Esophagus muscularis mucosa (tissue), 4 donors: ENCODE data around the gene LBP. TPM values are rescaled to one million over a fixed set of nuclear protein-coding genes. Genes with fewer than 3 reads are reported as not detected.

Experiments used
- DNase-seq: peaks from one replicate; pipeline ENCODE4 v3.0.0-alpha.2; 2017; ENCODE audit errors: extremely low spot score
- H3K27ac ChIP-seq, 4 donors: fragments of 200-600 bp; sonication (generic); replicated peaks in 1 of 4; 1 replicate in 3 of 4; 2 replicates in 1 of 4; pipeline ENCODE4 v1.5.1; 2016 to 2019; ENCODE audit warnings: mild to moderate bottlenecking in 1 of 4
- H3K27me3 ChIP-seq, 4 donors: fragments of 200-600 bp; sonication (generic); one replicate each; pipeline versions ENCODE4 v1.5.1 to v1.6.0; 2016 to 2019
- H3K36me3 ChIP-seq, 4 donors: fragments of 200-600 bp; sonication (generic); one replicate each; pipeline ENCODE4 v1.5.1; 2016 to 2019
- H3K4me1 ChIP-seq, 4 donors: fragments of 200-600 bp; sonication (generic); one replicate each; pipeline ENCODE4 v1.5.1; 2016 to 2019
- H3K4me3 ChIP-seq, 4 donors: fragments of 200-600 bp; sonication (generic); 1 replicate in 2 of 4; 2 replicates in 2 of 4; pipeline ENCODE4 v1.5.1; 2016 to 2019; ENCODE audit warnings: mild to moderate bottlenecking in 4 of 4, moderate library complexity in 1 of 4
- H3K9me3 ChIP-seq, 4 donors: fragments of 200-600 bp; sonication (generic); 1 replicate in 3 of 4; 2 replicates in 1 of 4; pipeline ENCODE4 v1.5.1; 2016 to 2019
- EP300 ChIP-seq: sonication (generic); formaldehyde crosslinking; IDR thresholded peaks from one replicate; pipeline ENCODE4 v1.6.1; 2017; ENCODE audit warnings: antibody characterized with exemption
- POLR2A ChIP-seq: fragments of 450-650 bp; IDR thresholded peaks from one replicate; pipeline ENCODE4 v1.6.1; 2017; ENCODE audit warnings: antibody characterized with exemption, moderate library complexity, mild to moderate bottlenecking, low read depth
- POLR2AphosphoS5 ChIP-seq, 2 donors: sonication (generic); formaldehyde crosslinking; IDR thresholded peaks; one replicate each; pipeline ENCODE4 v1.6.1; 2017; ENCODE audit warnings: antibody characterized with exemption in 2 of 2
- WGBS: methylation state at CpG from one replicate; pipeline ENCODE4 v1.1.5; 2018; 5-methylcytosine and 5-hydroxymethylcytosine counted together
- intact Hi-C: fragments of 100-400 bp; cut with DNase I; formaldehyde crosslinking; loops from one replicate; pipeline ENCODE4 v1.15.1; 2023
- total RNA-seq, 4 donors: library from RNA; depleted of rRNA; stranded (reverse); fragments of >200 nt; gene quantifications; one replicate each; pipeline versions ENCODE4 v1.1.0 to v1.2.1, GENCODE V29; 2016
- TF ChIP-seq, protein P1 (sequence below), 3 experiments: fragments of 200-600 bp in 2 of 3; fragments of 450-650 bp in 1 of 3; sonication (generic) in 2 of 3; IDR thresholded peaks; one replicate each; pipeline ENCODE4 v1.5.1; 2017 to 2019; ENCODE audit warnings: antibody characterized with exemption in 3 of 3, mild to moderate bottlenecking in 2 of 3, moderate library complexity in 1 of 3

Gene LBP
- total RNA-seq, 4 donors from 2014 or later = 0.13 to 0.33 TPM; not detected in 2

DNA sequence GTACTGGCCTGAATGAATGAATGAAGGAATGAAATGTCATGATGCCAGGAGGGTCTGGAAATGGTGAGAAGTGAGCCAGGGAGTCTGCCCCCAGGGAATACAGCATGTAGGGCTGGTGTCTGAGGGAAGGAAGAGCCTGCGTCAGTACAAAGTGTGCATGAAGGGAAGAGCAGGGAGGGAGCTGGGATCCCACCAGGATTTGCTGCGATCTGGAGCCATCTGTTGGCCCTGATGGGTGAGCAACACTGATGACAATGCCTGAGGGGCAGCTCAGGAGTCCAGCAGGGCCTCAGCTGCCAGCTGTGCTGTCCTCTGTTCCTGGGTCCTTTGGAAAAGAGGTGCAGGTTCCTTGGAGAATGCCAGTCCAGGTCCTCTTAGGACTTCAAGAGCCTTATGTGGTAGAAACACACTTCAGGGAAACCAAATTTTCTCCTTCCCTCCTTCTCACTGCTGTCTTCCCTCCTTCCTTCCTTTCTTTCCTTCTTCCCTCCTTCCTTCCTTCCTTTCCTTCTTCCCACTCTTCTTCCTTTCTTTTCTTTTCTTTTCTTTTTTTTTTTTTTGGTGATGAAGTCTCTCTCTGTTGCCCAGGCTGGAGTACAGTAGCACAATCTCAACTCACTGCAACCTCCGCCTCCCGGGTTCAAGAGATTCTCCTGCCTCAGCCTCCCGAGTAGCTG lies 30.9 kb upstream of the LBP start:
- intact Hi-C loops = no loop called here
- no peak overlapping the region for H3K27ac ChIP-seq
- H3K4me3 ChIP-seq = no peak overlapping the region
- DNase-seq = no peak
- WGBS = 80% methylated on average over 5 of the region's 5 CpGs
- no peaks in the 10 kb centered on the region for H3K36me3 ChIP-seq
- no peaks in the 10 kb centered on the region for H3K9me3 ChIP-seq
- peaks cover 0 to 11% (median 0%) of the 10 kb centered on the region in 4 donors for H3K27me3 ChIP-seq
- TF ChIP-seq EP300 (no peak), POLR2AphosphoS5 (IDR thresholded peaks at IDR 0.05) (no peak), POLR2A (no peak)
- TF ChIP-seq, protein P1, sequence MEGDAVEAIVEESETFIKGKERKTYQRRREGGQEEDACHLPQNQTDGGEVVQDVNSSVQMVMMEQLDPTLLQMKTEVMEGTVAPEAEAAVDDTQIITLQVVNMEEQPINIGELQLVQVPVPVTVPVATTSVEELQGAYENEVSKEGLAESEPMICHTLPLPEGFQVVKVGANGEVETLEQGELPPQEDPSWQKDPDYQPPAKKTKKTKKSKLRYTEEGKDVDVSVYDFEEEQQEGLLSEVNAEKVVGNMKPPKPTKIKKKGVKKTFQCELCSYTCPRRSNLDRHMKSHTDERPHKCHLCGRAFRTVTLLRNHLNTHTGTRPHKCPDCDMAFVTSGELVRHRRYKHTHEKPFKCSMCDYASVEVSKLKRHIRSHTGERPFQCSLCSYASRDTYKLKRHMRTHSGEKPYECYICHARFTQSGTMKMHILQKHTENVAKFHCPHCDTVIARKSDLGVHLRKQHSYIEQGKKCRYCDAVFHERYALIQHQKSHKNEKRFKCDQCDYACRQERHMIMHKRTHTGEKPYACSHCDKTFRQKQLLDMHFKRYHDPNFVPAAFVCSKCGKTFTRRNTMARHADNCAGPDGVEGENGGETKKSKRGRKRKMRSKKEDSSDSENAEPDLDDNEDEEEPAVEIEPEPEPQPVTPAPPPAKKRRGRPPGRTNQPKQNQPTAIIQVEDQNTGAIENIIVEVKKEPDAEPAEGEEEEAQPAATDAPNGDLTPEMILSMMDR (IDR thresholded peaks at IDR 0.05) = no peak
- H3K4me1 ChIP-seq = no peaks in the 10 kb centered on the region

DNA sequence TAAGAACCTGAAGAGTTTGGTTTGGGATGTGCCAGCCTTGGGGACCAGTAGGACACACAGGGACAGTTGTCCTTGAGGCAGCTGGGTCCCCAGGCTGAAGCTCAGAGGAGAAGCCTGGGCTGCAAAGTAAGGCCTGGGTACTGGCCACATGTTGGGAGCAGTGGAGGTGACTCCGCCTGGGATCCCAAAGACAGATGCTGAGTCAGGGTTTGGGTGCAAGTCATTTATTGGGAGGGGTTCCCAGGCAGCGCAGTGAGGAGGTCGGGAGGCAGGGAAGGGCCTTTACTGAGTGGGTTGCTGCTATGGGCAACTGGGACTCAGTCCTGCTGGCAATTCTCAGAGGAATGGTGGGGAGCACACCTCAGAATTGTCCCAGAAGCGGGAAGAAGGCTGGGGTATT lies 29.9 kb upstream of the LBP start:
- no peak for DNase-seq
- 100% methylated on average over 4 of the region's 4 CpGs for WGBS
- intact Hi-C loops = no loop called here

DNA sequence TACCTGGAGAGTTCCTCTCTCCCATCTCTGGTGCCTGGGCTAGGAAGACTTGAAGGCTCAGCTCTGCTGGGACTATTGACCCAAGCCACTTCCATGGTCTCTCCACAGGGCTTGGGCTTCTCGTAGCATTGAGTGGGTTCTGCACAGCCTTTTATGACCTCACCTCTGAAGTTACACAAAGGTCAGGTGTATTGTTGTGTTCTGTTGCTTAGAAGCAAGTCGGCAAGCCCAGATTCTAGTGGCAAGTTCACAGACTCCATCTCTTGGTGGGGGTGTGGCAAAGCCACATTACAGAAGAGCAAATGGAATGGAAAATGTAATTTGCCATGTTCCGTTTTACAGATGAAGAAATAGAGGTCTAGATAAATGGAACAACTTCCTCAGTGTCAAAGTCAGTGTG lies 28.9 kb upstream of the LBP start:
- Histone ChIP-seq H3K9me3 (no peaks in the 10 kb centered on the region), H3K4me1 (peaks cover 0 to 5% (median 0%) of the 10 kb centered on the region in 4 donors), H3K4me3 (no peak overlapping the region), H3K27me3 (peaks cover 0 to 14% (median 0%) of the 10 kb centered on the region in 4 donors), H3K36me3 (no peaks in the 10 kb centered on the region), H3K27ac (no peak overlapping the region)
- intact Hi-C loops = no loop called here
- TF ChIP-seq POLR2AphosphoS5 (IDR thresholded peaks at IDR 0.05) (no peak), POLR2A (no peak), EP300 (no peak)
- TF ChIP-seq, protein P1 (IDR thresholded peaks at IDR 0.05) = no peak
- 85% methylated on average over 3 of the region's 3 CpGs for WGBS
- no peak for DNase-seq

More for the DNA sequence above, 29.9 kb upstream of the LBP start:
- no peak overlapping the region for H3K4me3 ChIP-seq
- H3K36me3 ChIP-seq = no peaks in the 10 kb centered on the region
- no peak overlapping the region for H3K27ac ChIP-seq
- peaks cover 0 to 14% (median 0%) of the 10 kb centered on the region in 4 donors for H3K27me3 ChIP-seq
- TF ChIP-seq POLR2A (no peak), POLR2AphosphoS5 (IDR thresholded peaks at IDR 0.05) (no peak), EP300 (no peak)
- TF ChIP-seq, protein P1 (IDR thresholded peaks at IDR 0.05) = no peak
- no peaks in the 10 kb centered on the region for H3K4me1 ChIP-seq
- no peaks in the 10 kb centered on the region for H3K9me3 ChIP-seq

DNA sequence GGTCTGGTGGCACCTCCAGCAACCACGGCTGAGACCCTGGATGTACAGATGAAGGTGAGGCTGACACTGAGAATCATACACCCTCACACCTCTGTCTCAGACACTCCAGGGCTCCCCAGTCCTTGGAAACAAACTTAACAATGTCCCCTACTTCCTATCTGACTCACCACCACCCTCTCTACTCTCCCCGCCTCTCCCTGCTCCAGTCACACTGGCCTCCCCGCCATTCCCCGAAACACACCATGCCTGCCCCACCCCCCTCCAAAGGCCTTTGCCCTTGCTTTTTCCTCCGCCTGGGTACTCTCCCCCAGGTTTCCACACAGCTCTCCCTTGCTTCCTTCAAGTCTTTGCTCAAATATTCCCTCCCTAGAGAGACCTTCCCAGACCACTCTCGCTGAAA lies 26.1 kb upstream of the LBP start:
- no peak overlapping the region for H3K27ac ChIP-seq
- peaks cover 0 to 14% (median 0%) of the 10 kb centered on the region in 4 donors for H3K27me3 ChIP-seq
- WGBS = 69% methylated on average over 6 of the region's 6 CpGs
- intact Hi-C loops = loop anchor here (5.0 kb wide), 2 partner anchors 93 to 263 kb away; no protein-coding TSS in a partner anchor
- no peak for DNase-seq
- no peaks in the 10 kb centered on the region for H3K9me3 ChIP-seq
- TF ChIP-seq POLR2AphosphoS5 (IDR thresholded peaks at IDR 0.05) (no peak), EP300 (no peak), POLR2A (no peak)
- TF ChIP-seq, protein P1 (IDR thresholded peaks at IDR 0.05) = no peak
- no peak overlapping the region for H3K4me3 ChIP-seq
- H3K36me3 ChIP-seq = no peaks in the 10 kb centered on the region
- peaks cover 0 to 5% (median 0%) of the 10 kb centered on the region in 4 donors for H3K4me1 ChIP-seq
